Tibial nerve (tissue), 3 donors: ENCODE data around the gene CMSS1.

Experiments used
- CTCF ChIP-seq, 5 experiments: fragments of 200-600 bp in 3 of 5; fragments of 450-650 bp in 2 of 5; sonication (generic) in 3 of 5; IDR thresholded peaks; one replicate each; pipeline ENCODE4 v1.5.1; 2016 to 2019; ENCODE audit warnings: antibody characterized with exemption in 5 of 5, mild to moderate bottlenecking in 3 of 5, moderate library complexity in 2 of 5
- POLR2A ChIP-seq, 2 donors: fragments of 450-650 bp; IDR thresholded peaks; one replicate each; pipeline ENCODE4 v1.6.1; 2017; ENCODE audit warnings: antibody characterized with exemption in 2 of 2, mild to moderate bottlenecking in 2 of 2, moderate library complexity in 2 of 2

DNA sequence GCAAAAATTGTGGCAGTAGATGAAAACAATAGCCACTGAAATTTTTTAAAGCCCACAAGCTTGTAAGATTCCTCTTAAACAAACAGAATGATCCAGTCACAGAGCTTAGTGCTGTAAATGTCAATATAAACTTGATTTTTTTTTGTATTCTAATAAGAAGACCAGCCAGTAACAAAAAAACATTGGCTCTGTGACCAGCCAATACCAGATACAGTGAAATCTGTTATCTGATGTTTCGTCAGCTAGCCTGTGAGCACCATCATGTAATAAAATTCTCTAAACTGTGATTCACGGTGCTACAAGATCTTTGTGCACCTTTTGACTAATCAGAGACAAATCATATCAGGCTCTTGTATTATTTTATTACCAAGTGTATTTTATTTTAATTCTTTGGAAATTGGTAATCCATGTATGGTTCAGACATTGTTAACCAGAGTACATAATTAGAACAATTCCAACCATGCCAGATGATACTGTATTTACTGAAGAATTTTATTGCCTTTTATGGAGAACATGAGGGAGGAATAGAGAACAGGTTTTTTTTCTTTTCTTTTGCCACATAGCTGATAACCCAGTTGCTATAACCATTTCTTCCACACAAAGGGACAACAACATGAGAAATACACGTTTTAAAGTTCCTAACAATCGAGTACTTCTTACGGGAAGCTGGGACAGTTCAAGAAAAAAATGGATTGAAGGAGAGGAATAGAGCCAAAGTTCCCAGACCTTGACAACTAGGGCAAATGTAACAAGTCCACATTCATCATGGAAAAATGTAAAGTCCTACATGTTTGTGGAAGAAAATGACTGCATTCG lies 224.7 kb downstream of the CMSS1 start:
- TF ChIP-seq CTCF (IDR thresholded peaks at IDR 0.05) (no peak), POLR2A (IDR thresholded peaks at IDR 0.05) (no peak)
